AG04450 (cell line): ENCODE results near the gene ITGB3BP. TPM values are rescaled to one million over a fixed set of nuclear protein-coding genes. Genes with fewer than 3 reads are reported as not detected.

ENCODE experiments used
- CTCF ChIA-PET: fragments of 300-600, 350-600 bp; formaldehyde crosslinking; extraction: SDS; loops from one replicate; lab custom pipeline; 2022; ENCODE audit warnings: antibody characterized with exemption, inconsistent platforms; lab: Charles Lee
- POLR2A ChIA-PET: fragments of 350-600 bp; formaldehyde crosslinking; extraction: SDS; loops from one replicate; lab custom pipeline; 2021; ENCODE audit warnings: antibody characterized with exemption, inconsistent platforms; lab: Yijun Ruan, JAX
- DNase-seq: peaks from one replicate; pipeline ENCODE4 v3.0.0-alpha.2; 2011; ENCODE audit warnings: low read depth, low spot score
- H3K27ac ChIP-seq: one replicate; pipeline ENCODE4 v1.5.1; 2012; ENCODE audit warnings: low read depth, low read length, control low read depth
- H3K27me3 ChIP-seq: one replicate; pipeline ENCODE4 v1.6.0; 2012; ENCODE audit warnings: low read length; ENCODE audit not compliant: control insufficient read depth, insufficient read depth
- H3K4me3 ChIP-seq: 2 replicates; pipeline ENCODE4 v1.5.1; 2011; ENCODE audit warnings: mild to moderate bottlenecking, low read depth, low read length, control low read depth
- H3K9me3 ChIP-seq: 2 replicates; pipeline ENCODE4 v1.5.1; 2012; ENCODE audit warnings: low read length; ENCODE audit not compliant: control insufficient read depth, insufficient read depth
- CTCF ChIP-seq: IDR thresholded peaks from 2 replicates; pipeline ENCODE4 v1.5.1; 2011; ENCODE audit warnings: low read depth, low read length, control low read depth, inconsistent platforms
- polyA plus RNA-seq: library from polyadenylated mRNA; depleted of rRNA; stranded (reverse); fragments of >200 nt; gene quantifications from 2 replicates; pipeline ENCODE4 v1.2.3, GENCODE V29; 2011; rRNA removed
- small RNA-seq: library from RNA; depleted of rRNA; stranded (forward); fragments of <200 nt; gene quantifications from one replicate; pipeline ENCODE3, GENCODE V24; 2012; ENCODE audit warnings: low read depth; ENCODE audit not compliant: insufficient read length

The ITGB3BP gene
- polyA plus RNA-seq, 1 experiment, result 18.0 TPM

DNA sequence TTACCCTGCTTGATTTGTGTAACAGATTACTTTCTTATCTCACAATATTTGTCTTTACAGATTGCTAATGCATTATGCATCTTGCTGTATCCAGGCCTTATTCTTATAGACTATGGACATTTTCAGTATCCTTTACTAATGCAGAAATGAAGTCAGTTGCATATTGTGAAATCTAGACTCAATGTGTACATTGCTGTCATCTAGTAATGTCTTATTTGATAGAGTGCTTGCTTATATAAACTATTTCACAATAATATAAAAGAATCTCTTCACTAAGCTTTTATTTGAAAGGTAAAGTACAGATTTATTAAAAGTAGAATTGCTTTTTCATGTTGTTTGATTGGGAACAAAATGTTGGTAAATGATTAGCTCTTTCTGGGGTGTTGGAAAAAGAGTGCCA, 116.0 kb downstream of the ITGB3BP start:
- Histone ChIP-seq H3K9me3 (no peaks in the 10 kb centered on the region), H3K27ac (no peak overlapping the region), H3K27me3 (no peaks in the 10 kb centered on the region), H3K4me3 (no peak overlapping the region)
- TF ChIP-seq CTCF, result no peak
- POLR2A ChIA-PET, result no interaction called here
- CTCF ChIA-PET, result interaction anchor here (1.2 to 1.7 kb wide), 2 partner anchors 35 to 38 kb away, joined by 3 to 10 read pairs; no protein-coding TSS in a partner anchor
- no peak for DNase-seq

DNA sequence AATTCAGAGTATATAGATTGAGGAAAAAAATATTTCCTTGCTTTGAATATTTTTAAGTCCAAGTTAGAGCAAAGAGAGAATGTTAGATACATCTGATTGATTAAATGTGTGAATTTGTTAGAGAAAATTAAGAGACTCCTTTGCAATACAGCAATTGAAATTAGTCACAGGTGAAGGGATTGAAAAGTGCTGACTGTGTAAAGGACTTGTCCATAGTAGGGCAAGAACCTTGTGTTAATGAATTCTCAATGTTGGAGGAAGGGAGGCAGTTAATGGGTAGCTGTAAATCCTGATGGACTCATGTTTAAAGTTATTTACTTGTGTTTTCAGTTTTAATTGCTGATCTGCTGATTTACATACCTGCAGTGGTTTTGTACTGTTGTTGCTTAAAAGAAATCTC, 117.0 kb downstream of the ITGB3BP start:
- no peaks in the 10 kb centered on the region for H3K9me3 ChIP-seq
- ChIA-PET POLR2A (no interaction called here), CTCF (interaction anchor here (1.0 to 1.3 kb wide), 2 partner anchors 10 to 12 kb away, joined by 3 read pairs; no protein-coding TSS in a partner anchor)
- DNase-seq, result no peak
- no peak for TF ChIP-seq CTCF
- H3K4me3 ChIP-seq, result no peak overlapping the region
- no peak overlapping the region for H3K27ac ChIP-seq
- H3K27me3 ChIP-seq, result no peaks in the 10 kb centered on the region

- ChIA-PET POLR2A (no interaction called here), CTCF (interaction anchor here (0.8 to 1.4 kb wide), 6 partner anchors 11 to 563 kb away, joined by 3 to 4 read pairs (median 3); no protein-coding TSS in a partner anchor)
- TF ChIP-seq CTCF, result no peak
- no peaks in the 10 kb centered on the region for H3K9me3 ChIP-seq
- H3K27ac ChIP-seq, result no peak overlapping the region
- no peaks in the 10 kb centered on the region for H3K27me3 ChIP-seq
- H3K4me3 ChIP-seq, result no peak overlapping the region
- DNase-seq, result no peak
Observed at GRCh38 chr1:63405021-63405420, 118.0 kb downstream of the ITGB3BP start.

GRCh38 chr1:63403386-63403785, 119.6 kb downstream of the ITGB3BP start:
- DNase-seq, result no peak
- TF ChIP-seq CTCF, result no peak
- no peaks in the 10 kb centered on the region for H3K27me3 ChIP-seq
- H3K27ac ChIP-seq, result no peak overlapping the region
- ChIA-PET CTCF (interaction anchor here (1.4 kb wide), 1 partner anchor 75 kb away, joined by 4 read pairs; no protein-coding TSS in a partner anchor), POLR2A (no interaction called here)
- no peaks in the 10 kb centered on the region for H3K9me3 ChIP-seq
- no peak overlapping the region for H3K4me3 ChIP-seq

- H3K4me3 ChIP-seq, result no peak overlapping the region
- H3K9me3 ChIP-seq, result no peaks in the 10 kb centered on the region
- H3K27me3 ChIP-seq, result no peaks in the 10 kb centered on the region
- no peak overlapping the region for H3K27ac ChIP-seq
- no peak for DNase-seq
- CTCF ChIA-PET, result no interaction called here
- POLR2A ChIA-PET, result no interaction called here
- TF ChIP-seq CTCF, result no peak
Observed at GRCh38 chr1:63401945-63402344, 121.1 kb downstream of the ITGB3BP start.

Small RNAs within 50 kb of the gene (small RNA-seq; reads per million reads assigned to genes)
- not detected for gene RF02105
- not detected for gene RF02106
- gene RF02107, result not detected
- not detected for gene RF02108
- gene RF02109, result not detected
- not detected for gene RF02110
- gene RN7SL488P, result not detected
- not detected for gene RNU7-123P

Other genes starting within 250 kb of the ITGB3BP start
- gene FOXD3, start 200.7 kb downstream of the ITGB3BP start, polyA plus RNA-seq, result not detected in 2 replicates
- gene ALG6, start 155.6 kb downstream of the ITGB3BP start, polyA plus RNA-seq, result 13.2 and 21.6 TPM in 2 replicates
- 3.9 and 6.0 TPM in 2 replicates for gene EFCAB7, start 300 bp upstream of the ITGB3BP start, polyA plus RNA-seq
- gene PGM1, start 70.2 kb upstream of the ITGB3BP start, polyA plus RNA-seq, result 25.0 and 32.5 TPM in 2 replicates